ENCODE results near the gene NEU2. TPM values are rescaled to one million over a fixed set of nuclear protein-coding genes. Genes with fewer than 3 reads are reported as not detected.

NEU2 gene
- total and polyA plus RNA-seq, 9 of the 15 experiments (the other 6 are each of a cell fraction or from before 2014, with no cell fraction given), result not detected

DNA sequence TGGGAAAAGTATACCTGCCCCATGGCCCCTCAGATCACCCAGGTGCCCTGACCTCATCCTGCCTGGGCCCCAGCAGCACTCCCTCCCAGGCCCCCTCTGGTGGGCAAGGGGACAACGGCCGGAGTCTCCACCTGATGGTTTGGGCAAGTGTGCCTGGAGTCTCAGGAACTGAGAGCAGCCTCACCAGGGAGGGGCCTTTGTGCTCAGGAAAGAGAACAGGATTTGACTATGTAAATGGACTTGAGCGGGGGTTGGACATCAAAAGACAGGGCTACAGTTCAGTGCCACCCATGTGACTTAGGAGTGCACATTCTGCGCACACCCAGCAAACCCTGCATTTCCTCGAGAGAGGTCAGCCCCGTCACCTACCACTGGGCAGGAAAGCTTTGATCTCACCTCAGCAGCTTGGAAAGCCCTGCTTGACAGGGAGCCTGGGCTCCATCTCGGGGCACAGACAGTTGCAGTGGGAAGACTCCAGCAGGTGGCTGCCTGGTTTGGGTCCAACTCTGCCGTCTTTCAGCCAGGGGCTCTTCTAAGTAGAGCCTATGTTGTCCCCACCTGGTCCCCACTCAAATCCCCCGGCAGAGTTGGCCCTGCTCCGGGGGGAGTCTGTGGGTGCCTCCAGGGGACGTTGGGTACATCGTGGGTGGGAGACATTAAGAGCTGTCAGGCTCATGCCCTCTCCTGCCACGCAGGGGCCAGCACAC lies 30.9 kb downstream of the NEU2 start:
- H3K4me2 ChIP-seq (ENCODE audit: insufficient read depth, low read length), result no peak overlapping the region
- in situ Hi-C loops (cut with MboI), result no loop called here
- H2AFZ ChIP-seq (ENCODE audit: low read depth, low read length), result no peak overlapping the region
- POLR2A ChIA-PET, result interaction anchor here (0.6 kb wide), 1 partner anchor 133 kb away, joined by 4 read pairs; no protein-coding TSS in a partner anchor
- ATAC-seq (peak; percentile 25; the same call in 1 of the 3 replicates), DNase-seq (ENCODE audit: extremely low read depth in 1 of 4, low spot score in 3 of 4) (peak in 1 of 4 experiments; percentile 13), FAIRE-seq (no peak)
- no peaks in the 10 kb centered on the region for H3K36me3 ChIP-seq (ENCODE audit: control insufficient read depth, insufficient read depth, low read length)
- no peak overlapping the region for H3K4me3 ChIP-seq
- intact Hi-C loops (cut with micrococcal nuclease), result no loop called here
- H3K27me3 ChIP-seq (ENCODE audit: control insufficient read depth in 2 of 2, insufficient read depth in 2 of 2, low read length in 2 of 2), result no peaks in the 10 kb centered on the region
- H3K9ac ChIP-seq (ENCODE audit: insufficient read depth in 1 of 2, low read depth in 2 of 2, low read length in 2 of 2), result peak overlapping the region in 1 of 2 experiments; percentile 43; a peak in 2 of 4 replicates
- no peaks in the 10 kb centered on the region for H3K9me1 ChIP-seq (ENCODE audit: control insufficient read depth, insufficient read depth, low read length)
- no TSS peak for BruUV-seq (replicated peaks)
- H3K4me1 ChIP-seq (replicated peaks in 1 of 2; ENCODE audit: control insufficient read depth in 2 of 2, insufficient read depth in 2 of 2, low read length in 2 of 2), result peaks cover 13 to 48% of the 10 kb centered on the region in 2 experiments; a peak in 4 of 5 replicates
- CTCF ChIA-PET (ENCODE audit: low intra/inter-chr PET ratio), result no interaction called here
- H3K27ac ChIP-seq (ENCODE audit: extremely low read depth, low read depth, low read length), result no peak overlapping the region
- no peaks in the 10 kb centered on the region for H4K20me1 ChIP-seq (replicated peaks; ENCODE audit: control insufficient read depth, insufficient read depth, low read length)
- 78% methylated on average over 9 of the region's 13 CpGs for WGBS (ENCODE audit: insufficient coverage, low coverage, missing lambda C conversion rate)
- H3K79me2 ChIP-seq (ENCODE audit: control insufficient read depth, insufficient read depth, low read length), result no peaks in the 10 kb centered on the region; the same call in 2 of the 3 replicates
- TF ChIP-seq GABPB1 (CRISPR knock-in tag; IDR thresholded peaks at IDR 0.05) (no peak), ZNF696 (CRISPR knock-in tag; conservative IDR thresholded peaks at IDR 0.05) (no peak)
- TF ChIP-seq, protein P1, sequence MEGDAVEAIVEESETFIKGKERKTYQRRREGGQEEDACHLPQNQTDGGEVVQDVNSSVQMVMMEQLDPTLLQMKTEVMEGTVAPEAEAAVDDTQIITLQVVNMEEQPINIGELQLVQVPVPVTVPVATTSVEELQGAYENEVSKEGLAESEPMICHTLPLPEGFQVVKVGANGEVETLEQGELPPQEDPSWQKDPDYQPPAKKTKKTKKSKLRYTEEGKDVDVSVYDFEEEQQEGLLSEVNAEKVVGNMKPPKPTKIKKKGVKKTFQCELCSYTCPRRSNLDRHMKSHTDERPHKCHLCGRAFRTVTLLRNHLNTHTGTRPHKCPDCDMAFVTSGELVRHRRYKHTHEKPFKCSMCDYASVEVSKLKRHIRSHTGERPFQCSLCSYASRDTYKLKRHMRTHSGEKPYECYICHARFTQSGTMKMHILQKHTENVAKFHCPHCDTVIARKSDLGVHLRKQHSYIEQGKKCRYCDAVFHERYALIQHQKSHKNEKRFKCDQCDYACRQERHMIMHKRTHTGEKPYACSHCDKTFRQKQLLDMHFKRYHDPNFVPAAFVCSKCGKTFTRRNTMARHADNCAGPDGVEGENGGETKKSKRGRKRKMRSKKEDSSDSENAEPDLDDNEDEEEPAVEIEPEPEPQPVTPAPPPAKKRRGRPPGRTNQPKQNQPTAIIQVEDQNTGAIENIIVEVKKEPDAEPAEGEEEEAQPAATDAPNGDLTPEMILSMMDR (IDR thresholded peaks at IDR 0.05 in 2 of 3, conservative IDR thresholded peaks at IDR 0.05 in 1 of 3; ENCODE audit: insufficient read depth in 2 of 3, low read depth in 1 of 3, low read length in 3 of 3), result 0 out of 6 replicates have a peak, but pooled peaks of 1 of the 3 experiments have one; percentile 11
- TF ChIP-seq, protein P2, sequence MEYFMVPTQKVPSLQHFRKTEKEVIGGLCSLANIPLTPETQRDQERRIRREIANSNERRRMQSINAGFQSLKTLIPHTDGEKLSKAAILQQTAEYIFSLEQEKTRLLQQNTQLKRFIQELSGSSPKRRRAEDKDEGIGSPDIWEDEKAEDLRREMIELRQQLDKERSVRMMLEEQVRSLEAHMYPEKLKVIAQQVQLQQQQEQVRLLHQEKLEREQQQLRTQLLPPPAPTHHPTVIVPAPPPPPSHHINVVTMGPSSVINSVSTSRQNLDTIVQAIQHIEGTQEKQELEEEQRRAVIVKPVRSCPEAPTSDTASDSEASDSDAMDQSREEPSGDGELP (CRISPR knock-in tag; IDR thresholded peaks at IDR 0.05; ENCODE audit: borderline replicate concordance), result no peak
- H3K9me3 ChIP-seq (replicated peaks; ENCODE audit: control insufficient read depth, insufficient read depth, low read depth, low read length), result no peaks in the 10 kb centered on the region
